ENCODE measurements around the gene RELL2. TPM values are rescaled to one million over a fixed set of nuclear protein-coding genes. Genes with fewer than 3 reads are reported as not detected.

The RELL2 gene
- total and polyA plus RNA-seq, 4 donors = 7.3 to 37.3 (median 27.5) TPM

GRCh38 chr5:141685591-141685990 is 48.8 kb downstream of the RELL2 start:
- Histone ChIP-seq H3K4me1 (ENCODE audit: control insufficient read depth, insufficient read depth, low read length) (peaks cover 27% of the 10 kb centered on the region), H3K36me3 (ENCODE audit: control insufficient read depth, insufficient read depth, low read length) (no peaks in the 10 kb centered on the region)
- 100% methylated on average over 1 of the region's 1 CpG for WGBS (ENCODE audit: insufficient coverage)

GRCh38 chr5:141686648-141687416 is 50.0 kb downstream of the RELL2 start:
- Histone ChIP-seq H3K36me3 (ENCODE audit: control insufficient read depth, insufficient read depth, low read length) (no peaks in the 10 kb centered on the region), H3K4me3 (ENCODE audit: low read depth, low read length) (no peak overlapping the region), H3K9me3 (ENCODE audit: control insufficient read depth, insufficient read depth, low read length) (no peaks in the 10 kb centered on the region), H3K4me1 (ENCODE audit: control insufficient read depth, insufficient read depth, low read length) (peaks cover 16% of the 10 kb centered on the region), H3K27ac (ENCODE audit: low read depth, low read length) (no peak overlapping the region), H3K27me3 (ENCODE audit: control insufficient read depth, insufficient read depth, low read length) (peaks cover 2% of the 10 kb centered on the region)
- DNase-seq (ENCODE audit: low read depth in 4 of 6, low spot score in 6 of 6) = no peak
- 71% methylated on average over 2 of the region's 3 CpGs for WGBS (ENCODE audit: insufficient coverage)

More at GRCh38 chr5:141685591-141685990, 48.8 kb downstream of the RELL2 start:
- Histone ChIP-seq H3K27me3 (ENCODE audit: control insufficient read depth, insufficient read depth, low read length) (peaks cover 2% of the 10 kb centered on the region), H3K4me3 (ENCODE audit: low read depth, low read length) (no peak overlapping the region), H3K9me3 (ENCODE audit: control insufficient read depth, insufficient read depth, low read length) (no peaks in the 10 kb centered on the region), H3K27ac (ENCODE audit: low read depth, low read length) (no peak overlapping the region)
- no peak for DNase-seq (ENCODE audit: low read depth in 4 of 6, low spot score in 6 of 6)

Small RNA genes lying within 50 kb of the gene (small RNA-seq; reads per million reads assigned to genes)
- not detected for gene RPS27AP10 (ENCODE audit: low replicate concordance)

Other genes with a start within 250 kb of the RELL2 start
- 10 to 100 TPM; 12.5 to 14.9 TPM for gene PCDHGB4, start 249.3 kb upstream of the RELL2 start, total RNA-seq
- 10 to 100 TPM; 10.3 to 16.0 TPM for gene PCDHGB4, start 249.3 kb upstream of the RELL2 start, polyA plus RNA-seq (ENCODE audit: insufficient read length in 2 of 2)
- gene PCDHGA8, start 244.4 kb upstream of the RELL2 start, total RNA-seq = 1 to 10 TPM; 4.6 to 5.6 TPM
- gene PCDHGA8, start 244.4 kb upstream of the RELL2 start, polyA plus RNA-seq (ENCODE audit: insufficient read length in 2 of 2) = 1 to 10 TPM; 1.9 to 2.1 TPM
- 10 to 100 TPM; 17.5 to 21.5 TPM for gene PCDHGB5, start 239.1 kb upstream of the RELL2 start, total RNA-seq
- gene PCDHGB5, start 239.1 kb upstream of the RELL2 start, polyA plus RNA-seq (ENCODE audit: insufficient read length in 2 of 2) = 10 to 100 TPM; 22.7 to 33.5 TPM
- gene PCDHGA9, start 234.2 kb upstream of the RELL2 start, total RNA-seq = 10 to 100 TPM; 10.9 TPM
- 10 to 100 TPM; 19.2 to 21.4 TPM for gene PCDHGA9, start 234.2 kb upstream of the RELL2 start, polyA plus RNA-seq (ENCODE audit: insufficient read length in 2 of 2)
- 10 to 100 TPM in 1 of 2 donors, 1 to 10 TPM in 1; 10.0 to 10.6 TPM for gene PCDHGB6, start 229.0 kb upstream of the RELL2 start, total RNA-seq
- 10 to 100 TPM; 22.0 to 25.7 TPM for gene PCDHGB6, start 229.0 kb upstream of the RELL2 start, polyA plus RNA-seq (ENCODE audit: insufficient read length in 2 of 2)
- 10 to 100 TPM; 11.1 to 12.4 TPM for gene PCDHGA10, start 224.0 kb upstream of the RELL2 start, total RNA-seq
- 10 to 100 TPM; 21.1 to 32.4 TPM for gene PCDHGA10, start 224.0 kb upstream of the RELL2 start, polyA plus RNA-seq (ENCODE audit: insufficient read length in 2 of 2)
- 10 to 100 TPM; 13.7 to 14.3 TPM for gene PCDHGB7, start 219.3 kb upstream of the RELL2 start, total RNA-seq
- 10 to 100 TPM; 35.8 to 47.2 TPM for gene PCDHGB7, start 219.3 kb upstream of the RELL2 start, polyA plus RNA-seq (ENCODE audit: insufficient read length in 2 of 2)
- gene PCDHGA11, start 215.9 kb upstream of the RELL2 start, total RNA-seq = 10 to 100 TPM in 1 of 2 donors, 1 to 10 TPM in 1; 8.0 to 15.0 TPM
- gene PCDHGA11, start 215.9 kb upstream of the RELL2 start, polyA plus RNA-seq (ENCODE audit: insufficient read length in 2 of 2) = 10 to 100 TPM; 14.9 to 16.1 TPM
- 10 to 100 TPM in 1 of 2 donors, 1 to 10 TPM in 1; 8.5 to 10.7 TPM for gene PCDHGA12, start 206.5 kb upstream of the RELL2 start, total RNA-seq
- 1 to 10 TPM; 8.1 to 8.3 TPM for gene PCDHGA12, start 206.5 kb upstream of the RELL2 start, polyA plus RNA-seq (ENCODE audit: insufficient read length in 2 of 2)
- 100 to 1,000 TPM; 114 to 205 TPM for gene PCDHGC3, start 161.0 kb upstream of the RELL2 start, total RNA-seq
- gene PCDHGC3, start 161.0 kb upstream of the RELL2 start, polyA plus RNA-seq (ENCODE audit: insufficient read length in 2 of 2) = 100 to 1,000 TPM; 603 to 678 TPM
- 10 to 100 TPM; 20.0 to 65.5 TPM for gene PCDHGC4, start 152.0 kb upstream of the RELL2 start, total RNA-seq
- gene PCDHGC4, start 152.0 kb upstream of the RELL2 start, polyA plus RNA-seq (ENCODE audit: insufficient read length in 2 of 2) = 10 to 100 TPM; 90.2 to 91.8 TPM
- 1 to 10 TPM; 4.0 to 5.9 TPM for gene PCDHGC5, start 147.9 kb upstream of the RELL2 start, total RNA-seq
- gene PCDHGC5, start 147.9 kb upstream of the RELL2 start, polyA plus RNA-seq (ENCODE audit: insufficient read length in 2 of 2) = 1 to 10 TPM; 5.4 to 6.5 TPM
- 10 to 100 TPM; 23.6 to 24.9 TPM for gene DIAPH1, start 18.0 kb upstream of the RELL2 start, total RNA-seq
- gene DIAPH1, start 18.0 kb upstream of the RELL2 start, polyA plus RNA-seq (ENCODE audit: insufficient read length in 2 of 2) = 10 to 100 TPM; 37.4 to 44.4 TPM
- gene HDAC3, start 148 bp upstream of the RELL2 start, total RNA-seq = 10 to 100 TPM; 56.9 to 70.6 TPM
- 100 to 1,000 TPM in 1 of 2 donors, 10 to 100 TPM in 1; 89.7 to 110 TPM for gene HDAC3, start 148 bp upstream of the RELL2 start, polyA plus RNA-seq (ENCODE audit: insufficient read length in 2 of 2)
- gene FCHSD1, start 14.4 kb downstream of the RELL2 start, total RNA-seq = 10 to 100 TPM in 1 of 2 donors, 1 to 10 TPM in 1; 8.1 to 14.7 TPM
- gene FCHSD1, start 14.4 kb downstream of the RELL2 start, polyA plus RNA-seq (ENCODE audit: insufficient read length in 2 of 2) = 10 to 100 TPM; 11.9 to 20.0 TPM
- gene ARAP3, start 45.2 kb downstream of the RELL2 start, total RNA-seq = 1 to 10 TPM; 2.8 to 7.0 TPM
- 10 to 100 TPM in 1 of 2 donors, 1 to 10 TPM in 1; 9.9 to 11.6 TPM for gene ARAP3, start 45.2 kb downstream of the RELL2 start, polyA plus RNA-seq (ENCODE audit: insufficient read length in 2 of 2)
- gene PCDH1, start 241.4 kb downstream of the RELL2 start, total RNA-seq = 10 to 100 TPM; 25.5 to 48.6 TPM
- 10 to 100 TPM; 42.6 to 52.0 TPM for gene PCDH1, start 241.4 kb downstream of the RELL2 start, polyA plus RNA-seq (ENCODE audit: insufficient read length in 2 of 2)

All from spinal cord (tissue), 10 donors.